A549 (cell line): Measurements from ENCODE around the gene SRPK1. TPM values are rescaled to one million over a fixed set of nuclear protein-coding genes. Genes with fewer than 3 reads are reported as not detected.
A peak's percentile ranks its signal among the peaks of the same experiment; 100 is the strongest.

Source experiments
- ATAC-seq, 2 experiments: fragments of 200-7000 bp in 1 of 2; fragments of >200 bp in 1 of 2; cut with Nextera tagmentation in 1 of 2; cut with Tn5 transposase in 1 of 2; 3 replicates each; pipeline versions ENCODE4 v1.8.0 to v1.9.1; 2018 to 2020; ENCODE audit warnings: mild to moderate bottlenecking in 1 of 2, moderate library complexity in 1 of 2
- CTCF ChIA-PET: fragments of 300-600 bp; sonication (Branson Sonifier 250); formaldehyde crosslinking; extraction: SDS; loops from one replicate; lab custom pipeline; 2021; ENCODE audit warnings: antibody characterized with exemption, inconsistent platforms; lab: Yijun Ruan, JAX
- POLR2A ChIA-PET: fragments of 350-600 bp; formaldehyde crosslinking; extraction: SDS; loops from one replicate; lab custom pipeline; 2021; ENCODE audit warnings: antibody characterized with exemption, inconsistent platforms; lab: Yijun Ruan, JAX
- DNase-seq, 2 experiments: peaks; one replicate each; pipeline versions ENCODE4 v3.0.0 to v3.0.0-alpha.2; 2011 to 2016; ENCODE audit warnings: low read depth in 1 of 2, low spot score in 1 of 2
- FAIRE-seq: peaks from 2 replicates; lab custom pipeline; 2011; peaks lifted over from hg19 to GRCh38; lab: Jason Lieb, UNC
- H3K27ac ChIP-seq, 2 experiments: fragments of >200 bp; sonication (Bioruptor Twin); formaldehyde crosslinking; 3 replicates each; pipeline ENCODE4 v1.5.1; 2016 to 2017
- H3K4me1 ChIP-seq: fragments of >200 bp; sonication (Bioruptor Twin); formaldehyde crosslinking; 3 replicates; pipeline ENCODE4 v1.6.1; 2016
- H3K4me2 ChIP-seq: fragments of >200 bp; sonication (Bioruptor Twin); formaldehyde crosslinking; 3 replicates; pipeline ENCODE4 v1.6.1; 2016
- H3K4me3 ChIP-seq: fragments of >200 bp; sonication (Bioruptor Twin); formaldehyde crosslinking; 3 replicates; pipeline ENCODE4 v1.5.1; 2016
- H3K9me3 ChIP-seq: fragments of >200 bp; sonication (Bioruptor Twin); formaldehyde crosslinking; 3 replicates; pipeline ENCODE4 v1.6.1; 2016
- BHLHE40 ChIP-seq: IDR thresholded peaks from 2 replicates; pipeline ENCODE4 v1.6.1; 2012; ENCODE audit warnings: low read depth, low read length, inconsistent platforms
- EHF ChIP-seq: fragments of 250-450 bp; sonication (Bioruptor Pico); IDR thresholded peaks from 2 replicates; pipeline ENCODE4 v1.5.0; 2020; ENCODE audit warnings: mild to moderate bottlenecking
- EHMT2 ChIP-seq: fragments of 200-600 bp; sonication (generic); IDR thresholded peaks from 2 replicates; pipeline ENCODE4 v1.6.1; 2016; ENCODE audit warnings: antibody characterized with exemption, low read depth, mild to moderate bottlenecking, moderate library complexity
- EP300 ChIP-seq, 2 experiments: fragments of >200 bp; sonication (Bioruptor Twin); formaldehyde crosslinking; IDR thresholded peaks; 2 replicates in 1 of 2; 3 replicates in 1 of 2; pipeline ENCODE4 v1.6.1; 2016 to 2017
- FOSL2 ChIP-seq, 2 experiments: fragments of 450-650 bp in 1 of 2; fragments of >200 bp in 1 of 2; sonication (Bioruptor Twin) in 1 of 2; formaldehyde crosslinking; IDR thresholded peaks; 2 replicates each; pipeline versions ENCODE4 v1.5.0 to v1.6.1; 2016 to 2020; ENCODE audit warnings: mild to moderate bottlenecking in 1 of 2, moderate library complexity in 1 of 2
- FOXS1 ChIP-seq: fragments of 250-450 bp; sonication (Bioruptor Pico); IDR thresholded peaks from 2 replicates; pipeline ENCODE4 v1.5.0; 2020; ENCODE audit warnings: mild to moderate bottlenecking, moderate library complexity
- GATA3 ChIP-seq: IDR thresholded peaks from 2 replicates; pipeline ENCODE4 v1.6.1; 2012; ENCODE audit warnings: borderline replicate concordance
- HDAC2 ChIP-seq: fragments of 200-600 bp; sonication (generic); IDR thresholded peaks from 2 replicates; pipeline ENCODE4 v1.6.1; 2016
- HES2 ChIP-seq: fragments of >200 bp; sonication (Bioruptor Twin); formaldehyde crosslinking; IDR thresholded peaks from 2 replicates; pipeline ENCODE4 v1.6.1; 2016
- HMGXB4 ChIP-seq: fragments of 250-450 bp; sonication (Bioruptor Pico); IDR thresholded peaks from 2 replicates; pipeline ENCODE4 v1.5.0; 2021; ENCODE audit warnings: mild to moderate bottlenecking, moderate library complexity, borderline replicate concordance
- HOXA7 ChIP-seq: fragments of 250-450 bp; sonication (Bioruptor Pico); IDR thresholded peaks from 2 replicates; pipeline ENCODE4 v1.5.0; 2020; ENCODE audit warnings: mild to moderate bottlenecking, moderate library complexity
- JUNB ChIP-seq: fragments of >200 bp; sonication (Bioruptor Twin); formaldehyde crosslinking; IDR thresholded peaks from 2 replicates; pipeline ENCODE4 v1.6.1; 2016
- MAFK ChIP-seq: fragments of 450-650 bp; IDR thresholded peaks from 2 replicates; pipeline ENCODE4 v1.6.1; 2014; ENCODE audit not compliant: partially characterized antibody
- NFE2L2 ChIP-seq: fragments of 150-350 bp; conservative IDR thresholded peaks from 2 replicates; pipeline ENCODE4 v1.6.1; 2014; ENCODE audit warnings: low read length
- NR3C1 ChIP-seq: fragments of >200 bp; sonication (Bioruptor Twin); formaldehyde crosslinking; IDR thresholded peaks from 3 replicates; pipeline ENCODE4 v1.6.1; 2017
- PHF8 ChIP-seq: fragments of 200-600 bp; sonication (generic); IDR thresholded peaks from 2 replicates; pipeline ENCODE4 v1.6.1; 2016; ENCODE audit warnings: low read depth, mild to moderate bottlenecking, antibody characterized with exemption, moderate library complexity, borderline replicate concordance
- RNF2 ChIP-seq: fragments of 200-600 bp; sonication (generic); IDR thresholded peaks from 2 replicates; pipeline ENCODE4 v1.6.1; 2016; ENCODE audit warnings: low read depth, mild to moderate bottlenecking, antibody characterized with exemption, moderate library complexity, borderline replicate concordance
- SREBF2 ChIP-seq: fragments of 450-650 bp; IDR thresholded peaks from 2 replicates; pipeline ENCODE4 v1.6.1; 2014; ENCODE audit warnings: mild to moderate bottlenecking, moderate library complexity
- TFCP2L1 ChIP-seq: fragments of 250-450 bp; sonication (Bioruptor Pico); IDR thresholded peaks from 2 replicates; pipeline ENCODE4 v1.5.0; 2021; ENCODE audit warnings: mild to moderate bottlenecking
- ZC3H11A ChIP-seq: fragments of 450-650 bp; IDR thresholded peaks from 2 replicates; pipeline ENCODE4 v1.6.1; 2014; ENCODE audit warnings: antibody characterized with exemption, mild to moderate bottlenecking
- WGBS: methylation state at CpG from one replicate; pipeline ENCODE4 v1.1.6; 2017; ENCODE audit errors: missing lambda C conversion rate; 5-methylcytosine and 5-hydroxymethylcytosine counted together
- polyA plus RNA-seq, 4 experiments: library from polyadenylated mRNA; depleted of rRNA in 3 of 4; stranded (reverse); fragments of >200 nt; fragmentation: RNase III in 1 of 4; extraction: RNeasy Plus Mini Kit Qiagen cat#74134 plus additional on column Dnase treatment in 1 of 4; gene quantifications; 2 replicates in 3 of 4; 3 replicates in 1 of 4; pipeline ENCODE4 v1.2.3, GENCODE V29; 2011 to 2017
- TF ChIP-seq, protein P1 (sequence below): IDR thresholded peaks from 2 replicates; pipeline ENCODE4 v1.6.1; 2012

Gene SRPK1
- polyA plus RNA-seq, 2 of the 4 experiments (the other 2 are of a cell fraction), result 46.9 to 65.9 TPM

DNA sequence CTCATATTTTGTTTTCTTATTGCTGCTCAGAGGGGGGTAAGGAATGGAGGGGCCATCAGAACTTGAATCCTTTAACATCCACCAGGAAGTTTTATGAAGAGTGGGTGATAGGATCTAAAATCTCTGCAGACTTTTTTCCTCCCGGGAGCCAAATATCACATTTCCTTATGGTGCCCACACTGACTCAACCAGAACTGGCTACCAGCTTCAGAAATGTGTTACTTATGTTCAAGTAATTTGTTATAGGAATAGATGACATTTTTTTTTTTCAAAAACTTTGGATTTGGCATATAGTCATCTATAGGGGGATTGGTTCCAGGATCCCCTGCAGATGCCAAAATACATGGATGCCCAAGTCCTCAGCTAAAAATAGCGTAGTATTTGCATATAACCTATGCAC lies 97.3 kb downstream of the SRPK1 start:
- ATAC-seq, result no peak
- no peak overlapping the region for H3K4me2 ChIP-seq
- 98% methylated on average over 2 of the region's 2 CpGs for WGBS
- CTCF ChIA-PET, result no interaction called here
- H3K9me3 ChIP-seq, result no peaks in the 10 kb centered on the region
- FAIRE-seq, result no peak
- POLR2A ChIA-PET, result no interaction called here
- TF ChIP-seq GATA3 (no peak), HOXA7 (no peak), MAFK (no peak), PHF8 (no peak), HES2 (no peak), EHF (CRISPR knock-in tag) (no peak), BHLHE40 (no peak)
- no peak overlapping the region for H3K27ac ChIP-seq
- no peaks in the 10 kb centered on the region for H3K4me1 ChIP-seq
- no peak overlapping the region for H3K4me3 ChIP-seq
- DNase-seq, result no peak

DNA sequence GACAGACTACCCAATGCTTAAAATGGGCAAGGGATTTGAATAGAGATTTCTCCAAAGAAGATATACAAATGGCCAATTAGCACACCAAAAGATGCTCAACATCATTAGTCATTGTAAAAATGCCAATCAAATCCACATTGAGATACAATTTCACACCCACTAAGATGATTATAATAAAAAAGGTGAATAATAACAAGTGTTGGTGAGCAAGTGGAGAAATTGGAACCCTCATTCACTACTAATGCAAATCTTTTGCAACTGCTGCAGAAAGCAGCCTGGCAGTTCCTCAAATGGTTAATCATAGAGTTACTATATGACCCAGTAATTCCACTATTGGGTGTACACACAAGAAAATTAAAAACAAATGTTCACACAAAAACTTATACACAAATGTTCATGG lies 103.4 kb downstream of the SRPK1 start:
- no peaks in the 10 kb centered on the region for H3K4me1 ChIP-seq
- CTCF ChIA-PET, result no interaction called here
- ATAC-seq (no peak), FAIRE-seq (no peak), DNase-seq (no peak)
- TF ChIP-seq HMGXB4 (CRISPR knock-in tag) (no peak), EHF (CRISPR knock-in tag) (no peak), PHF8 (no peak)
- no peak overlapping the region for H3K27ac ChIP-seq
- H3K4me2 ChIP-seq, result no peak overlapping the region
- H3K9me3 ChIP-seq, result no peaks in the 10 kb centered on the region
- H3K4me3 ChIP-seq, result no peak overlapping the region
- POLR2A ChIA-PET, result no interaction called here

DNA sequence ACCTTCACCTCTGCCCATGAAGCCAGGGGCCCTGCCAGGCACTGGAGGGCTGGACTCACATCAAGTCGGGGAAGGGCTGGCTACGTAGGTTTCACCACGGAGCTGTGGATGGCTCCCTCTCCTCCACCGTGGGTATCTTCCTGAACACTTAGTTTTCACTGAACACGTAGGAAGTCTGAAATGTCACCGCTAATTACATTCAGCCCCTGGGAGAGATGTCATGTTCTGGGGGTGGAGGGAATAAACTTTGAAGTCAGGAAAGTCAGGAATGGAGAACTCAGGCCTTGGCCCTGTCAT lies 109.3 kb downstream of the SRPK1 start:
- H3K4me1 ChIP-seq, result peaks cover 20% of the 10 kb centered on the region
- no peaks in the 10 kb centered on the region for H3K9me3 ChIP-seq
- H3K4me2 ChIP-seq, result peak overlapping the region; percentile 64
- WGBS, result 85% methylated on average over 4 of the region's 6 CpGs
- ATAC-seq (no peak), DNase-seq (no peak), FAIRE-seq (no peak)
- H3K4me3 ChIP-seq, result peak overlapping the region; percentile 16; the same call in 2 of the 3 replicates
- CTCF ChIA-PET, result interaction anchor here (0.5 kb wide), 1 partner anchor 1861 kb away, joined by 4 read pairs; no protein-coding TSS in a partner anchor
- POLR2A ChIA-PET, result no interaction called here
- TF ChIP-seq HDAC2 (no peak), HES2 (no peak), ZC3H11A (no peak), SREBF2 (no peak), EP300 (IDR thresholded peaks at IDR 0.05) (no peak), EHMT2 (no peak), TFCP2L1 (CRISPR knock-in tag) (no peak), FOXS1 (CRISPR knock-in tag) (no peak), NR3C1 (no peak)
- H3K27ac ChIP-seq, result peak overlapping the region; percentile 75 to 79

DNA sequence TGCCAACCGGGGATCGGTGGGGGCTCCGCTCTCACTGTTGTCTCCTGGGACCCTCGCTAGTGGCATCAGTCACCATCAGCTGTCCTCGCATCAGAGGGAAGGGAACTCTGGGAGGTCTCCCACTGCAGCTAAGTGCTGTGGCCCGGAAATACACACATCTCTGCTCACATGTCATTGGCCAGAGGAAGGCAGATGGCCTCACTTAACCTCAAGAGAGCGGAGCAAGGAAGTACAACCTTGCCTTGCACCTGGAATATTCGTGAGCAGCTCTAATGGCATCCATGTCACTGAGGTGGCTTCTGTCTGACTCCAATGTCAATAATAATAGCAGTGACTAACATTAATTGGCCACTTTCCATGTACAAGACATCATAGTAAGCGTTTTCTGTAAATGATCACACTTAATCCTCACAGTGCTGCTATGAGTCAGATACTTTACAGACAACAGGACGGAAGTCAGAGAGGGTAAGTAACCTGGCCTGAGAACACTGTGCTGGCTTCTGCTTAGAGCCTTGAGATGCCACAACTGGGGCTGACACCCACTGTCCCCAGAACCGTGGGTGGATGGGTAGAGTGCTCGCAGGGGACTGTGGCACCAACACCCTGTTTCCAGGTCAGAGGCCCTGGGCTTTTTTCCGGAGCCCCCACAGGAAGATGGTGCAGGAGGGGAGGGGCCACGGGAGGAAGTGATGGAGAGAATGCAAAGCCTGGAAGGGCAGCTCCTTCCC lies 109.8 kb downstream of the SRPK1 start:
- WGBS, result 25% methylated on average over 14 of the region's 14 CpGs
- peaks cover 20% of the 10 kb centered on the region for H3K4me1 ChIP-seq
- DNase-seq (peak; percentile 31 to 78), ATAC-seq (peak; percentile 93 to 94)
- peak overlapping the region; percentile 64 for H3K4me2 ChIP-seq
- CTCF ChIA-PET, result no interaction called here
- POLR2A ChIA-PET, result no interaction called here
- no peaks in the 10 kb centered on the region for H3K9me3 ChIP-seq
- no peak for TF ChIP-seq RNF2
- TF ChIP-seq JUNB, result peak; percentile 46
- TF ChIP-seq, protein P1, sequence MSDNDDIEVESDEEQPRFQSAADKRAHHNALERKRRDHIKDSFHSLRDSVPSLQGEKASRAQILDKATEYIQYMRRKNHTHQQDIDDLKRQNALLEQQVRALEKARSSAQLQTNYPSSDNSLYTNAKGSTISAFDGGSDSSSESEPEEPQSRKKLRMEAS, result 0 out of 2 replicates have a peak, but pooled peaks have one; percentile 22
- TF ChIP-seq FOSL2 (IDR thresholded peaks at IDR 0.05), result 0 out of 2 replicates have a peak, but pooled peaks have one; percentile 31
- peak; percentile 66 for TF ChIP-seq FOSL2 (CRISPR knock-in tag; IDR thresholded peaks at IDR 0.05)
- peak; percentile 52 for TF ChIP-seq MAFK
- no peak for TF ChIP-seq HMGXB4 (CRISPR knock-in tag)
- TF ChIP-seq NFE2L2, result no peak
- TF ChIP-seq, all 56 proteins: peak for 4
- peak overlapping the region; percentile 16; the same call in 2 of the 3 replicates for H3K4me3 ChIP-seq
- peak; percentile 72 for FAIRE-seq
- peak overlapping the region; percentile 75 to 79 for H3K27ac ChIP-seq
